T-helper 17 cell (primary cell): ENCODE data around the gene TMEM150C. TPM values are rescaled to one million over a fixed set of nuclear protein-coding genes. Genes with fewer than 3 reads are reported as not detected.
A peak's percentile ranks its signal among the peaks of the same experiment; 100 is the strongest.

Experiments used
- ATAC-seq: fragments of 150-1000 bp; cut with Tn5 transposase; 2 replicates; pipeline ENCODE4 v1.10.0; 2021; ENCODE audit warnings: mild to moderate bottlenecking, moderate library complexity
- DNase-seq, 3 donors: peaks; one replicate each; pipeline versions ENCODE4 v3.0.0 to v3.0.0-alpha.2; 2020 to 2021
- H3K9me3 ChIP-seq: one replicate; pipeline ENCODE4 v1.7.0; 2013; ENCODE audit warnings: low read length, mild to moderate bottlenecking; ENCODE audit not compliant: control insufficient read depth, poor library complexity, severe bottlenecking
- H3K27ac Mint-ChIP-seq: one replicate; pipeline ENCODE4 v1.8.0; 2022; ENCODE audit warnings: mild to moderate bottlenecking, moderate library complexity, mixed read lengths
- H3K27me3 Mint-ChIP-seq: one replicate; pipeline ENCODE4 v1.8.0; 2022; ENCODE audit warnings: mixed read lengths
- H3K36me3 Mint-ChIP-seq: one replicate; pipeline ENCODE4 v1.8.0; 2022; ENCODE audit warnings: low read depth, mixed read lengths
- H3K4me1 Mint-ChIP-seq: one replicate; pipeline ENCODE4 v1.8.0; 2022; ENCODE audit warnings: mild to moderate bottlenecking, mixed read lengths
- H3K4me3 Mint-ChIP-seq: one replicate; pipeline ENCODE4 v1.8.0; 2022; ENCODE audit warnings: mild to moderate bottlenecking, moderate library complexity, mixed read lengths
- total RNA-seq, 4 donors: library from RNA in 2 of 4; stranded (reverse) in 2 of 4; gene quantifications; one replicate each; pipeline ENCODE4 v1.2.3 and lab custom pipeline; 2022 to 2026

Gene TMEM150C
- total RNA-seq, 2 donors from 2014 or later, result 0.15 to 0.37 TPM

- Mint-ChIP-seq H3K27ac (no peak overlapping the region), H3K4me1 (peaks cover 35% of the 10 kb centered on the region), H3K27me3 (no peaks in the 10 kb centered on the region), H3K4me3 (peak overlapping the region; percentile 45), H3K36me3 (peaks cover 5% of the 10 kb centered on the region)
- DNase-seq (no peak), ATAC-seq (no peak)
- H3K9me3 ChIP-seq, result no peaks in the 10 kb centered on the region
These were observed 125.0 kb downstream of the TMEM150C start for GRCh38 chr4:82436780-82437179.

GRCh38 chr4:82436130-82436529, 125.7 kb downstream of the TMEM150C start:
- Mint-ChIP-seq H3K27ac (peak overlapping the region; percentile 21), H3K4me3 (no peak overlapping the region), H3K4me1 (peaks cover 37% of the 10 kb centered on the region), H3K36me3 (peaks cover 5% of the 10 kb centered on the region), H3K27me3 (no peaks in the 10 kb centered on the region)
- DNase-seq, result no peak
- H3K9me3 ChIP-seq, result no peaks in the 10 kb centered on the region
- no peak for ATAC-seq

- Mint-ChIP-seq H3K27ac (no peak overlapping the region), H3K4me1 (peaks cover 34% of the 10 kb centered on the region), H3K4me3 (no peak overlapping the region), H3K36me3 (peaks cover 3% of the 10 kb centered on the region), H3K27me3 (no peaks in the 10 kb centered on the region)
- ATAC-seq (no peak), DNase-seq (no peak)
- H3K9me3 ChIP-seq, result no peaks in the 10 kb centered on the region
These were observed 126.8 kb downstream of the TMEM150C start for GRCh38 chr4:82434949-82435348.

GRCh38 chr4:82433791-82434190, 128.0 kb downstream of the TMEM150C start:
- Mint-ChIP-seq H3K27me3 (no peaks in the 10 kb centered on the region), H3K27ac (no peak overlapping the region), H3K36me3 (peaks cover 4% of the 10 kb centered on the region), H3K4me3 (no peak overlapping the region), H3K4me1 (peaks cover 29% of the 10 kb centered on the region)
- ATAC-seq (no peak), DNase-seq (no peak)
- H3K9me3 ChIP-seq, result no peaks in the 10 kb centered on the region

Other genes with a start within 250 kb of the TMEM150C start
- 100 to 1,000 TPM; 212 to 226 TPM for gene HNRNPD, start 188.0 kb downstream of the TMEM150C start, total RNA-seq
- gene HNRNPDL, start 131.5 kb downstream of the TMEM150C start, total RNA-seq, result 100 to 1,000 TPM; 339 to 360 TPM
- gene ENOPH1, start 131.4 kb downstream of the TMEM150C start, total RNA-seq, result 10 to 100 TPM; 18.3 to 22.4 TPM
- under 1 TPM; 0.60 to 0.65 TPM for gene SCD5, start 236.8 kb upstream of the TMEM150C start, total RNA-seq